ENCODE measurements around the gene RBL2. TPM values are rescaled to one million over a fixed set of nuclear protein-coding genes. Genes with fewer than 3 reads are reported as not detected.

The RBL2 gene
- total RNA-seq, 1 experiment from 2014 or later = 33.4 TPM

- POLR2A ChIA-PET = no interaction called here
- intact Hi-C loops (cut with micrococcal nuclease) = no loop called here
- Histone ChIP-seq H3K27me3 (ENCODE audit: insufficient read depth, low read length) (no peaks in the 10 kb centered on the region), H3K27ac (ENCODE audit: low read depth, low read length) (no peak overlapping the region), H4K20me1 (ENCODE audit: insufficient read depth) (no peaks in the 10 kb centered on the region), H3K79me2 (ENCODE audit: insufficient read depth, low read length) (no peaks in the 10 kb centered on the region), H3K9me3 (ENCODE audit: control insufficient read depth in 1 of 2, insufficient read depth in 1 of 2, low read depth in 1 of 2, low read length in 2 of 2) (no peaks in the 10 kb centered on the region), H3K4me3 (replicated peaks in 1 of 2; ENCODE audit: low read depth in 1 of 2, low read length in 2 of 2) (no peak overlapping the region), H3K9ac (ENCODE audit: low read length) (no peak overlapping the region), H3K4me2 (ENCODE audit: low read length) (no peak overlapping the region), H3K9me2 (ENCODE audit: insufficient read depth) (no peaks in the 10 kb centered on the region), H3K4me1 (ENCODE audit: control insufficient read depth in 1 of 2, insufficient read depth in 2 of 2, low read length in 2 of 2) (peaks cover 11 to 26% of the 10 kb centered on the region in 2 experiments; a peak in 3 of 4 replicates), H3K36me3 (ENCODE audit: control insufficient read depth in 1 of 2, insufficient read depth in 2 of 2, low read length in 2 of 2) (no peaks in the 10 kb centered on the region), H2AFZ (ENCODE audit: low read depth, low read length, poor library complexity, severe bottlenecking) (no peak overlapping the region)
- CTCF ChIA-PET = no interaction called here
- no TSS peak for BruUV-seq (replicated peaks)
- ATAC-seq = no peak
- TF ChIP-seq EZH2phosphoT487 (IDR thresholded peaks at IDR 0.05; ENCODE audit: borderline replicate concordance) = no peak
- TF ChIP-seq, protein P1, sequence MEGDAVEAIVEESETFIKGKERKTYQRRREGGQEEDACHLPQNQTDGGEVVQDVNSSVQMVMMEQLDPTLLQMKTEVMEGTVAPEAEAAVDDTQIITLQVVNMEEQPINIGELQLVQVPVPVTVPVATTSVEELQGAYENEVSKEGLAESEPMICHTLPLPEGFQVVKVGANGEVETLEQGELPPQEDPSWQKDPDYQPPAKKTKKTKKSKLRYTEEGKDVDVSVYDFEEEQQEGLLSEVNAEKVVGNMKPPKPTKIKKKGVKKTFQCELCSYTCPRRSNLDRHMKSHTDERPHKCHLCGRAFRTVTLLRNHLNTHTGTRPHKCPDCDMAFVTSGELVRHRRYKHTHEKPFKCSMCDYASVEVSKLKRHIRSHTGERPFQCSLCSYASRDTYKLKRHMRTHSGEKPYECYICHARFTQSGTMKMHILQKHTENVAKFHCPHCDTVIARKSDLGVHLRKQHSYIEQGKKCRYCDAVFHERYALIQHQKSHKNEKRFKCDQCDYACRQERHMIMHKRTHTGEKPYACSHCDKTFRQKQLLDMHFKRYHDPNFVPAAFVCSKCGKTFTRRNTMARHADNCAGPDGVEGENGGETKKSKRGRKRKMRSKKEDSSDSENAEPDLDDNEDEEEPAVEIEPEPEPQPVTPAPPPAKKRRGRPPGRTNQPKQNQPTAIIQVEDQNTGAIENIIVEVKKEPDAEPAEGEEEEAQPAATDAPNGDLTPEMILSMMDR (IDR thresholded peaks at IDR 0.05 in 2 of 3, conservative IDR thresholded peaks at IDR 0.05 in 1 of 3; ENCODE audit: borderline replicate concordance in 1 of 3, insufficient read depth in 1 of 3, low read depth in 2 of 3, low read length in 2 of 3) = no peak
- TF ChIP-seq ELF1 (IDR thresholded peaks at IDR 0.05; ENCODE audit: borderline replicate concordance, low read depth) = no peak
- TF ChIP-seq, protein P2, sequence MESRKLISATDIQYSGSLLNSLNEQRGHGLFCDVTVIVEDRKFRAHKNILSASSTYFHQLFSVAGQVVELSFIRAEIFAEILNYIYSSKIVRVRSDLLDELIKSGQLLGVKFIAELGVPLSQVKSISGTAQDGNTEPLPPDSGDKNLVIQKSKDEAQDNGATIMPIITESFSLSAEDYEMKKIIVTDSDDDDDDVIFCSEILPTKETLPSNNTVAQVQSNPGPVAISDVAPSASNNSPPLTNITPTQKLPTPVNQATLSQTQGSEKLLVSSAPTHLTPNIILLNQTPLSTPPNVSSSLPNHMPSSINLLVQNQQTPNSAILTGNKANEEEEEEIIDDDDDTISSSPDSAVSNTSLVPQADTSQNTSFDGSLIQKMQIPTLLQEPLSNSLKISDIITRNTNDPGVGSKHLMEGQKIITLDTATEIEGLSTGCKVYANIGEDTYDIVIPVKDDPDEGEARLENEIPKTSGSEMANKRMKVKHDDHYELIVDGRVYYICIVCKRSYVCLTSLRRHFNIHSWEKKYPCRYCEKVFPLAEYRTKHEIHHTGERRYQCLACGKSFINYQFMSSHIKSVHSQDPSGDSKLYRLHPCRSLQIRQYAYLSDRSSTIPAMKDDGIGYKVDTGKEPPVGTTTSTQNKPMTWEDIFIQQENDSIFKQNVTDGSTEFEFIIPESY (IDR thresholded peaks at IDR 0.05; ENCODE audit: extremely low read depth, insufficient replicate concordance, low read length) = no peak
- TF ChIP-seq, protein P3, sequence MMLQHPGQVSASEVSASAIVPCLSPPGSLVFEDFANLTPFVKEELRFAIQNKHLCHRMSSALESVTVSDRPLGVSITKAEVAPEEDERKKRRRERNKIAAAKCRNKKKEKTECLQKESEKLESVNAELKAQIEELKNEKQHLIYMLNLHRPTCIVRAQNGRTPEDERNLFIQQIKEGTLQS (IDR thresholded peaks at IDR 0.05) = no peak
- TF ChIP-seq ZFX (IDR thresholded peaks at IDR 0.05) = no peak
- TF ChIP-seq ZNF274 (IDR thresholded peaks at IDR 0.05; ENCODE audit: low read depth, low read length) = no peak
- no peak for TF ChIP-seq POLR2AphosphoS5 (IDR thresholded peaks at IDR 0.05; ENCODE audit: low read depth, low read length)
- TF ChIP-seq, protein P4, sequence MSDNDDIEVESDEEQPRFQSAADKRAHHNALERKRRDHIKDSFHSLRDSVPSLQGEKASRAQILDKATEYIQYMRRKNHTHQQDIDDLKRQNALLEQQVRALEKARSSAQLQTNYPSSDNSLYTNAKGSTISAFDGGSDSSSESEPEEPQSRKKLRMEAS (IDR thresholded peaks at IDR 0.05) = no peak
- TF ChIP-seq REST (IDR thresholded peaks at IDR 0.05; ENCODE audit: low read depth) = no peak
- RAD21 ChIA-PET (ENCODE audit: low non-redundant PET in 1 of 2, low total read pairs in 2 of 2, uncharacterized antibody in 2 of 2, unreplicated experiment in 2 of 2) = no interaction called here
- DNase-seq (ENCODE audit: low read depth, low spot score) = no peak
Measured at GRCh38 chr16:53507464-53508179, 73.4 kb downstream of the RBL2 start.
